RPMI7951 (cell line): ENCODE data around the gene TBX2. TPM values are rescaled to one million over a fixed set of nuclear protein-coding genes. Genes with fewer than 3 reads are reported as not detected.
"Not testable (repeated sequence)": the region's sequence is repeated elsewhere in the genome, so short reads cannot be mapped to it uniquely, and the experiment has no call there.

Experiments used
- DNase-seq: peaks from one replicate; pipeline ENCODE4 v3.0.0-alpha.2; 2012; ENCODE audit warnings: low read depth
- total RNA-seq: library from RNA; depleted of rRNA; stranded (reverse); fragments of >200 nt; shearing (Covaris generic); gene quantifications from 2 replicates; pipeline ENCODE4 v1.2.3, GENCODE V29; 2014

TBX2 gene
- total RNA-seq, 1 experiment from 2014 or later, result 20.9 TPM

GRCh38 chr17:61429831-61430230 lies 30.2 kb downstream of the TBX2 start:
- DNase-seq, result not testable (repeated sequence)

GRCh38 chr17:61431594-61432311 lies 32.1 kb downstream of the TBX2 start:
- no peak for DNase-seq

- DNase-seq, result no peak
Observed at GRCh38 chr17:61436273-61436672, 36.6 kb downstream of the TBX2 start.

- DNase-seq, result no peak
Observed at GRCh38 chr17:61436995-61437704, 37.5 kb downstream of the TBX2 start.

GRCh38 chr17:61440697-61441096 lies 41.1 kb downstream of the TBX2 start:
- no peak for DNase-seq

- not testable (repeated sequence) for DNase-seq
Observed at GRCh38 chr17:61441507-61441906, 41.9 kb downstream of the TBX2 start.

GRCh38 chr17:61442136-61442775 lies 42.6 kb downstream of the TBX2 start:
- DNase-seq, result no peak

- peak; percentile 9 for DNase-seq
Observed at GRCh38 chr17:61442878-61443474, 43.3 kb downstream of the TBX2 start.

- DNase-seq, result no peak
Observed at GRCh38 chr17:61443475-61443882, 43.8 kb downstream of the TBX2 start.

GRCh38 chr17:61444075-61444474 lies 44.4 kb downstream of the TBX2 start:
- DNase-seq, result no peak

- peak; percentile 35 for DNase-seq
Observed at GRCh38 chr17:61444831-61445230, 45.2 kb downstream of the TBX2 start.

- no peak for DNase-seq
Observed at GRCh38 chr17:61447358-61447757, 47.7 kb downstream of the TBX2 start.

GRCh38 chr17:61448042-61448441 lies 48.4 kb downstream of the TBX2 start:
- DNase-seq, result no peak

- DNase-seq, result not testable (repeated sequence)
Observed at GRCh38 chr17:61449140-61449539, 49.5 kb downstream of the TBX2 start.

GRCh38 chr17:61449707-61450640 lies 50.3 kb downstream of the TBX2 start:
- DNase-seq, result no peak

- no peak for DNase-seq
Observed at GRCh38 chr17:61450641-61451537, 51.2 kb downstream of the TBX2 start.

- no peak for DNase-seq
Observed at GRCh38 chr17:61451538-61452300, 52.1 kb downstream of the TBX2 start.

- no peak for DNase-seq
Observed at GRCh38 chr17:61452301-61453290, 53.0 kb downstream of the TBX2 start, which contains the start of gene TBX4. TSS of gene TBX4 (plus strand) at chr17:61452422. CDS start at chr17:61456491, 4,069 bp downstream.
